ENCODE data around the gene PNPLA1.

Gene PNPLA1

DNA sequence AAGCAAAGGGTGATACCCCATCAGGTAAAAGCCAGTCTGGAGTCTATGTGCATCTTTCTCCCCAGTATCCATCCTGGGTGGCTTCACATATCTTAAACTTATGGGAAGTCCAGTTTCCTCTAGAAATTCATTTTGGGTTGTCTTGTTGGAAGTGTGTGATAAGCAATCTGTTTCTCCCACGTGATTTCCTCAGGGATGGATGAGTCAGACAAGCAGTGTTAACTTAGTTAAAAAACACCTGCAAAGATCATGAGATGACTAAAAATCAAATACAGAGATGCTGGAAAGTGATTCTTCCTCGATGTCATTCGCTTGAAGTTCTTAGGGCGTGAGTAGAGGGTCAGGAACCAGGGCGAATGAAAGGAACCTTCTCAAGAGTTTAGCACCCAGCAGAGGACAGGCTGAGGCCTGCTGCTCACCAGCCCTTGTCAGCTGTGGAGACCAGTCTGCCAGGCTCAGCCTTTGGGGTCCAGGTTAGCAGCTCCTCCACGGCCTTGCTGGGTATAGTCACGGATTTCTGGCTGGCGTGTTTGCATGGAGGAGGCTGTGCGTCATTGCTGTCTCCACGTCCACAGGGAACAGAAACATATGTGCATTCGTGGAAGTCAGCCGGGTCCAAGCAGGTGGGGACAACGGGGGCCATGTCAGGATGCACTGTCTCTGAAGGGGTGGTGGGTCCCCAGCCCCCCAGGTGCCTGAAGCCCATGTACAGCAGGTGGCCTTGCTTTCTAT, 2.8 kb upstream of the PNPLA1 start:
- no peak for DNase-seq (ENCODE audit: low spot score)
- TF ChIP-seq, protein P1, sequence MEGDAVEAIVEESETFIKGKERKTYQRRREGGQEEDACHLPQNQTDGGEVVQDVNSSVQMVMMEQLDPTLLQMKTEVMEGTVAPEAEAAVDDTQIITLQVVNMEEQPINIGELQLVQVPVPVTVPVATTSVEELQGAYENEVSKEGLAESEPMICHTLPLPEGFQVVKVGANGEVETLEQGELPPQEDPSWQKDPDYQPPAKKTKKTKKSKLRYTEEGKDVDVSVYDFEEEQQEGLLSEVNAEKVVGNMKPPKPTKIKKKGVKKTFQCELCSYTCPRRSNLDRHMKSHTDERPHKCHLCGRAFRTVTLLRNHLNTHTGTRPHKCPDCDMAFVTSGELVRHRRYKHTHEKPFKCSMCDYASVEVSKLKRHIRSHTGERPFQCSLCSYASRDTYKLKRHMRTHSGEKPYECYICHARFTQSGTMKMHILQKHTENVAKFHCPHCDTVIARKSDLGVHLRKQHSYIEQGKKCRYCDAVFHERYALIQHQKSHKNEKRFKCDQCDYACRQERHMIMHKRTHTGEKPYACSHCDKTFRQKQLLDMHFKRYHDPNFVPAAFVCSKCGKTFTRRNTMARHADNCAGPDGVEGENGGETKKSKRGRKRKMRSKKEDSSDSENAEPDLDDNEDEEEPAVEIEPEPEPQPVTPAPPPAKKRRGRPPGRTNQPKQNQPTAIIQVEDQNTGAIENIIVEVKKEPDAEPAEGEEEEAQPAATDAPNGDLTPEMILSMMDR (IDR thresholded peaks at IDR 0.05; ENCODE audit: extremely low read depth, missing control alignments): no peak

DNA sequence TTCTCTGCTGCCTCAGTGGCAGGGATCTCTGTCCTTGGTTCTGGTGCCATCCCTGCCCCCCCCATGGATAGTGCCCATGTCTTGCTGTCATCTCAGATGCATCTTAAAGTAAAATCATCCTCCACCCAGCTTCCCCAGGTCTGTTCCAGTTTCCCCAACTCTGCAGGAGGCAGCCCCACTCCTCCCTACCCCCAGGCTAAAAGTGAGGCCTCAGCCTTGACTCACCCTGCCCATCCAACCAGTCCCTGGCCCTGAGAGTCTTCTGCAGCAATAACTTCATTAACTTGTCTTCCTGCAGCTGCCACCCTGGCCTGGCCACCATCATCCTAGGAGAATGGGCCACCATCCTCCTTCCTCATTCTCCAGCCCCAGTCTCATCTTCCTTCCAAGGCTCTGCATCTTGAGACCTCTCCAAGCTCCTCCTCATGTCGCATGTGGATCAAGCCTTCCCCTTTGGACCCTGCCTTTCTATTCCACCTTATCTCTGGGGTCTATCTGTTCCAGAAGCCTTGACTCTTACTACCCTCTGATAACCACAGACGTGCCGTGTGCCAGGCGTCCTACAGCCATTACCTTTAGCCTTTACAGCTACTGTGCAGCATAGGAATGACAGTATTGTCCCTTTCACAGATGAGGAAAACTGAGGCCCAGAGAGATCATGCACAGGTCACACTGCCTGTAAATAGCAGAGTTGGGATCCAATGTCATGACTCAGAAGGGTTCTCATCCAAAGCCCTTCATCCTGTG, 2.0 kb upstream of the PNPLA1 start:
- no peak for DNase-seq (ENCODE audit: low spot score)
- TF ChIP-seq, protein P1 (IDR thresholded peaks at IDR 0.05; ENCODE audit: extremely low read depth, missing control alignments): no peak

DNA sequence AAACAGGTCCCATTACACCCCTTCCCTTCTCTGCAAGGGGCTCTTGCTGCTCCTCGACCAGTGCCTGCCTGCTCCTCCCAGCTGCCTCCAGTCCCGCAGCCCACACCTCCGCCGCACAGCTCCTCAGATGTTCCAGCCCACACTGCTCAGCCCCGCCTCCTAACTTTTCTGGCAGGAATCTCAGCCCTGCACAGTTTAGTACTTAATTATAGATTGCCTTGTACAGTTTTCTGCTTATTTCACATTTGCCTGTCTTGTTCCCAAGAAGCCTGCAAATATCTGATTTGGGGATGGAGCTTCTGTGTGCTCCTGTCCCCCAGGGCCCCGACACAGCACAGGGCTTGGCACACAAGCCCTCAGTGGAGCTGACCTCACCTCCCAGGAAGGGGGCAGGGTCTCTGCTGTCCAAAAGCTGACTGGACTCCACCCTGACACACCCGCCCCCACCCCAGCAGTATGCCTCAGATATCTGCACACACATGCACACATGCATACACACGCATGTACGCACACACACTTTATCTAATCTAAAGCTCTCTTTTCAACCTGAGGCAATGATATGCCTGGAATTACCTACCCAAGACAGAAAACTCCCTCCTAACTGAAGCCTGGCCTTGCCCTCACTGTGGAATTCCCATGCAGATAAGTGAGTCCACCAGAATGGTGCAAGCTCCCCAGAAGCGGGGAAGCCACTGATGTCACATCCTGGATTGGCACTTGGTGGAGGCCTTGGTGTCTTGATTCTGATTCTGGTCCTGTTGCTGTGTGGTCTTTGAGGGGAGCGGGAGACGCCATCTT, 1.2 kb upstream of the PNPLA1 start:
- DNase-seq (ENCODE audit: low spot score): no peak
- TF ChIP-seq, protein P1 (IDR thresholded peaks at IDR 0.05; ENCODE audit: extremely low read depth, missing control alignments): no peak

DNA sequence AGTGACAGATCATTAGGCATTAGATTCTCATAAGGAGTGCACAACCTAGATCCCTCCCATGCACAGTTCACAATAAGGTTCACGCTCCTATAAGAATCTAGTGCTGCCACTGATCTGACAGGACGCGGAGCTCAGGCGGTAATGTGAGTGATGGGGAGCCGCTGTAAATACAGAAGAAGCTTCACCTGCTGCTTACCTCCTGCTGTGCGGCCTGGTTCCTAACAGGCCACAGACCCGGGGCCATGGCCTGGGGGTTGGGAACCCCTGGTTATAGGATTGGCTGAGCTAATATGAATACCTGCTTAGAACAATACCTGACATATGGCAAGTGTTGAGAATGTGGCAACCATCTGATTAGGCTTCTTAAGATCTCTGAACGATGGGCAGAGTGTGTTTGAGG, 2.4 kb downstream of the PNPLA1 start:
- TF ChIP-seq, protein P1 (IDR thresholded peaks at IDR 0.05; ENCODE audit: extremely low read depth, missing control alignments): no peak
- no peak for DNase-seq (ENCODE audit: low spot score)

DNA sequence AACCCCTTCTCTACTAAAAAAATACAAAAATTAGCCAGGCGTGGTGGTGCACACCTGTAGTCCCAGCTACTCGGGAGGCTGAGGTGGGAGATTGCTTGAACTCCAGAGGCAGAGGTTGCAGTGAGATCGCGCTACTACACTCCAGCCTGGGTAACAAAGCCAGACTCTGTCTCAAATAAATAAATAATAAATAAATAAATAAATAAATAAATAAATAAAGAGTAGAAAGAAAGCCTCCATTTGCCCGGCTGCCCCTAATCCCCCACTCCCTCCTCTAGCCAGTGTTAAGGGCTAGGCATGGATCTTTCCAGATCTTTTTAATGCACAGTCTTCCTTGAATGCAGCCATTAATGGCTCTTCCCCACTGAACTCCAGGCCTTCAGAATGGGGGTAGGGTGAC, 3.2 kb downstream of the PNPLA1 start:
- no peak for DNase-seq (ENCODE audit: low spot score)
- TF ChIP-seq, protein P1 (IDR thresholded peaks at IDR 0.05; ENCODE audit: extremely low read depth, missing control alignments): no peak

DNA sequence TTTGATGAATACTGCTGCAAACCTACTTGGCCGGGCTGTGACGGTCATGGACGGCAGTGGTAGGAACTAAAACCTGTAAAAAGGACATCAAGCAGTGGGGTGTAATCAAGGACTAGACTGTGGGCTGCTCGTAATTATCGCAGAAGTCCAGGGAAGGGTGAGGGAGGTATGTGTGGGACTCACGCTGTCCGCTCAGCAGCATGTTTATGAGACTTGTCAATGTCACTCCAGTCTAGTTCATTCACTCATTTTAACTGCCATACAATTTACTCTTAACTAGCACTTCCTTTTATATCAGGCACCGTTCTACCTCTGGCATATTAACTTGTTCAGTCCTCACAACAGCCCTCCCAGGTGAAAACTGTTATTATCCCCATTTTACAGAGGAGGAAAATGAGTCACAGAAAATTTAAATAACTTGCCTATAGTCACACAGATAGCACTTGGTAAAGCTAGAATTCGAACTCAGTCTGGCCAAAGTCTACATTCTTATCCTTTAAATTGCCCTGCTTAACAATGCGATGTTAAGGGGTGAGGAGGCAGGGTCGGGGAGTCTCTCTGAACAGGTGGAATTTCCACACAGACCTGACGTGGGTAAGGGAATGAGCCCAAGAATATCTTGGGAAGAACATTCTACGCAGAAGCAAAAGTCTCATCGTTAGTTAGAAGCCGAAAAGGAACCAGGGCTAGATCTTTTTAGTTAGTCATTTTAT, 4.1 kb downstream of the PNPLA1 start:
- TF ChIP-seq, protein P1 (IDR thresholded peaks at IDR 0.05; ENCODE audit: extremely low read depth, missing control alignments): no peak
- DNase-seq (ENCODE audit: low spot score): no peak
